Measurements from ENCODE around the gene TDRD9. TPM values are rescaled to one million over a fixed set of nuclear protein-coding genes. Genes with fewer than 3 reads are reported as not detected.

Gene TDRD9
- total RNA-seq, 2 donors from 2014 or later = 12.0 TPM; not detected in 1

DNA sequence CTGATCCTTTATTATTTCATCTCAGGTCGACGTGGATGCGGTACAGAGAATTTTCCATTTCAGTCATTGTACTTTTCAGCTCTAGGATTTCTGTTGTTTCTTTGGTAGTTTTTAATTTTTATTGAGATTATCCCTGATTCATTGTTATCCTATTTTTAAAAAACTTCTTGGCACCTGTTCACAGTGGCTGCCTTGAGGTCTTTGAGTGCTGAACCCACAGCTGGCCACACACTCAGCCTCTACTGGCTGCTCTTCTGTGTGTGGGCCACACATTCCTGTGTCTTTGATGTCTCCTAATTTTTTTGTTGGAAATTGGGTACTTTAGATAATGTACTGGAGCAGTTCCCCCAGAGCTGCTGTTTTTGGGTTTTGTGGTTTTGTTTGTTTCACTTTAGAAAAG, 119.5 kb downstream of the TDRD9 start:
- H3K4me1 ChIP-seq (ENCODE audit: control insufficient read depth in 1 of 2, low read depth in 2 of 2) = no peaks in the 10 kb centered on the region
- H3K36me3 ChIP-seq = no peaks in the 10 kb centered on the region
- no peak for DNase-seq (ENCODE audit: low spot score)
- H3K27me3 ChIP-seq (replicated peaks; ENCODE audit: insufficient read depth) = no peaks in the 10 kb centered on the region
- H3K27ac ChIP-seq = no peak overlapping the region
- no peak overlapping the region for H3K4me3 ChIP-seq
- TF ChIP-seq CTCF (IDR thresholded peaks at IDR 0.05) = no peak
- ATAC-seq (ENCODE audit: insufficient number of reproducible peaks, low FRiP score, low read depth) = no peak
- no peaks in the 10 kb centered on the region for H3K9me3 ChIP-seq

DNA sequence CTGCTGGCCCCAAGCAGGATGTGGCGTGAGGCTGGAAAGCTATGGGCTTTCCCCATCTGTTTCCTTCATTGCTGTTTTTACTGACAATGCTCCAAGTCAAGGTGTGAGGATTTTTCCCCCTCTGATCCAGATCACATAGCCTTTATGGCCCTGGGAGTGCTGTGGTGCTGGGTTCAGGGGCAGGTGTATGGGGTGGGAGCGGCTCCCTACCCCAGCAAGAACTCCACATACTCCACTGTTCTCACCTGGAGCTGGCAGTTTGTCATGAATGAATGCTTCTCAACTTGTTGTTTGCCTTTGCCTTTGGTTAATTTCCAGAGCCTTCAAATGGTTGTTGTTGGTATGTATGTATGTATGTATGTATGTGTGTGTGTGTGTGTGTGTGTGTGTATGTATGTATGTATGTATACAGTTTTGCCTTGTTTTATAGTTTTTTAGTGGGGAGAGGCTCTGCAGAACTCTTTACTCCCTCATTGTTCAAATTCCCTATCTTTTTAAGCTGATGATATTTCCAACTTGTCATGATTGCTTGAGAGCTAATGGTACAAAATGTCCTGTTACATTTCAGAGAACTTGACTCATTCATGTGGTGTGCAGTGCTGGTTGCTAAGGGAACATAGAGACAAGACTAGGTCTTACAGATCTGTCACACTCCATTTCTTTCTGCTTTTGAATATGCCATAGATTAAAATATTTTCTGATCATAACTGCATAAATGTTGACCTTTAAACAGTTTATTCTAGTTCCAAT, 120.7 kb downstream of the TDRD9 start:
- no peaks in the 10 kb centered on the region for H3K36me3 ChIP-seq

GRCh38 chr14:104049576-104050240, 121.5 kb downstream of the TDRD9 start:
- DNase-seq (ENCODE audit: low spot score) (no peak), ATAC-seq (ENCODE audit: insufficient number of reproducible peaks, low FRiP score, low read depth) (no peak)
- Histone ChIP-seq H3K9me3 (no peaks in the 10 kb centered on the region), H3K36me3 (no peaks in the 10 kb centered on the region), H3K27ac (no peak overlapping the region), H3K4me3 (no peak overlapping the region), H3K4me1 (ENCODE audit: control insufficient read depth in 1 of 2, low read depth in 2 of 2) (no peaks in the 10 kb centered on the region), H3K27me3 (replicated peaks; ENCODE audit: insufficient read depth) (no peaks in the 10 kb centered on the region)
- no peak for TF ChIP-seq CTCF (IDR thresholded peaks at IDR 0.05)

More for the DNA sequence above, 120.7 kb downstream of the TDRD9 start:
- no peak for ATAC-seq (ENCODE audit: insufficient number of reproducible peaks, low FRiP score, low read depth)
- Histone ChIP-seq H3K9me3 (no peaks in the 10 kb centered on the region), H3K4me3 (no peak overlapping the region), H3K27ac (no peak overlapping the region), H3K27me3 (replicated peaks; ENCODE audit: insufficient read depth) (no peaks in the 10 kb centered on the region), H3K4me1 (ENCODE audit: control insufficient read depth in 1 of 2, low read depth in 2 of 2) (no peaks in the 10 kb centered on the region)
- no peak for DNase-seq (ENCODE audit: low spot score)
- TF ChIP-seq CTCF (IDR thresholded peaks at IDR 0.05) = no peak

DNA sequence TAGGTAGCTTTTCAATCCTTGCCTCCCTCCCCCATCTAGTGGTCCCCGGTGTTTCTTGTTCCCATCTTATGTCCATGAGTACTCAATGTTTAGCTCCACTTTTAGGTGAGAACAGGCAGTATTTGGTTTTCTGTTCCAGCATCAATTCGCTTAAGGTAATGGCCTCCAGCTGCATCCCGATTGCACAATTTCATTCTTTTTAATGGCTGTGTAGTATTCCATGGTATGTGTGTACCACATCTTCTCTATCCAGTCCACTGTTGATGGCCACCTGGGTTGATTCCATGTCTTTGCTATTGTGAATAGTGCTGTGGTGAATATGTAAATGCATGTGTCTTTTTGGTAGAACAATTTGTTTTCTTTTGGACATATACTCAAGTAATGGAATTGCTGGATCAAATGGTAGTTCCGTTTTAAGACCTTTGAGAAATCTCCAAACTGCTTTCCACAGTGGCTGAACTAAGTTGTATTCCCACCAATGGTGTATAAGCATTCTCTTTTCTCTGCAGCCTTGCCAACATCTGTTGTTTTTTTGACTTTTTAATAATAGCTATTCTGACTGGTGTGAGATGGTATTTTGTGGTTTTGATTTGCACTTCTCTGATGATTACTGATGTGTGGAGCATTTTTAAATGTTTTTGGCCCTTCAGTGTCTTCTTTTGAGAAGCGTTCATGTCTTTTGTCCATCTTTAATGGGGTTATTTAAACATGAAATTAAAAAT, 123.0 kb downstream of the TDRD9 start:
- Histone ChIP-seq H3K4me1 (ENCODE audit: control insufficient read depth in 1 of 2, low read depth in 2 of 2) (no peaks in the 10 kb centered on the region), H3K27me3 (replicated peaks; ENCODE audit: insufficient read depth) (no peaks in the 10 kb centered on the region), H3K9me3 (no peaks in the 10 kb centered on the region), H3K4me3 (no peak overlapping the region), H3K36me3 (no peaks in the 10 kb centered on the region), H3K27ac (no peak overlapping the region)
- TF ChIP-seq CTCF (IDR thresholded peaks at IDR 0.05) = no peak
- ATAC-seq (ENCODE audit: insufficient number of reproducible peaks, low FRiP score, low read depth) = no peak
- DNase-seq (ENCODE audit: low spot score) = no peak
